GM21381 (cell line): ENCODE data around the gene BANF1.
"Not testable (repeated sequence)": the region's sequence is repeated elsewhere in the genome, so short reads cannot be mapped to it uniquely, and the experiment has no call there.

Source experiments
- ATAC-seq: cut with Tn5 transposase; IDR thresholded peaks from one replicate; pipeline ENCODE4 v1.9.1; 2021; ENCODE audit warnings: mild to moderate bottlenecking, moderate library complexity; ENCODE audit not compliant: unreplicated experiment

The BANF1 gene

GRCh38 chr11:66008468-66009101, 6.3 kb downstream of the BANF1 start:
- no peak for ATAC-seq

- ATAC-seq, result not testable (repeated sequence)
Observed at GRCh38 chr11:66010036-66010435, 7.7 kb downstream of the BANF1 start.

- ATAC-seq, result no peak
Observed at GRCh38 chr11:66011239-66011784, 9.0 kb downstream of the BANF1 start.

- ATAC-seq, result no peak
Observed at GRCh38 chr11:66011785-66012303, 9.5 kb downstream of the BANF1 start, which contains the start of gene CST6. CST6 (plus strand) TSS chr11:66012008; CDS start chr11:66012045, 37 bp downstream.

- no peak for ATAC-seq
Observed at GRCh38 chr11:66012371-66012945, 10.2 kb downstream of the BANF1 start.

- ATAC-seq, result no peak
Observed at GRCh38 chr11:66012946-66013761, 10.9 kb downstream of the BANF1 start.

GRCh38 chr11:66013762-66014100, 11.4 kb downstream of the BANF1 start:
- ATAC-seq, result no peak

- ATAC-seq, result no peak
Observed at GRCh38 chr11:66014804-66015453, 12.6 kb downstream of the BANF1 start.

GRCh38 chr11:66015454-66015881, 13.2 kb downstream of the BANF1 start:
- ATAC-seq, result no peak

- no peak for ATAC-seq
Observed at GRCh38 chr11:66015936-66016792, 13.9 kb downstream of the BANF1 start.

GRCh38 chr11:66016793-66017177, 14.5 kb downstream of the BANF1 start:
- ATAC-seq, result no peak

GRCh38 chr11:66017321-66017720, 15.0 kb downstream of the BANF1 start:
- no peak for ATAC-seq

GRCh38 chr11:66020212-66020611, 17.9 kb downstream of the BANF1 start:
- ATAC-seq, result no peak

- no peak for ATAC-seq
Observed at GRCh38 chr11:66020618-66021357, 18.5 kb downstream of the BANF1 start.

GRCh38 chr11:66022401-66023185, 20.3 kb downstream of the BANF1 start:
- ATAC-seq, result no peak

- not testable (repeated sequence) for ATAC-seq
Observed at GRCh38 chr11:66023186-66023440, 20.8 kb downstream of the BANF1 start.

- ATAC-seq, result no peak
Observed at GRCh38 chr11:66026017-66026529, 23.8 kb downstream of the BANF1 start, which contains the start of gene CATSPER1. CATSPER1 (minus strand) TSS chr11:66026479; CDS start chr11:66026379, 100 bp downstream.

GRCh38 chr11:66032957-66033735, 30.8 kb downstream of the BANF1 start:
- no peak for ATAC-seq
